Urinary bladder (tissue), 4 donors: ENCODE measurements around the gene NENF. TPM values are rescaled to one million over a fixed set of nuclear protein-coding genes. Genes with fewer than 3 reads are reported as not detected.

Experiments
- DNase-seq: peaks from one replicate; pipeline ENCODE4 v3.0.0-alpha.2; 2015; ENCODE audit errors: extremely low spot score
- H3K27ac ChIP-seq: one replicate; pipeline ENCODE4 v1.5.1; 2013; ENCODE audit warnings: low read depth, mild to moderate bottlenecking, moderate library complexity
- H3K36me3 ChIP-seq: one replicate; pipeline ENCODE4 v1.6.1; 2013; ENCODE audit warnings: mild to moderate bottlenecking, moderate library complexity; ENCODE audit not compliant: insufficient read depth
- H3K4me1 ChIP-seq: one replicate; pipeline ENCODE4 v1.6.1; 2013; ENCODE audit warnings: mild to moderate bottlenecking, moderate library complexity; ENCODE audit not compliant: insufficient read depth
- H3K4me3 ChIP-seq: one replicate; pipeline ENCODE4 v1.5.1; 2013; ENCODE audit warnings: low read depth, low read length
- WGBS: extraction: QIAGEN DNeasy Blood & Tissue Kit; methylation state at CpG from one replicate; pipeline ENCODE4 v1.1.7; 2013; 5-methylcytosine and 5-hydroxymethylcytosine counted together
- polyA plus RNA-seq: library from polyadenylated mRNA; stranded (reverse); fragments of 200-250 nt; gene quantifications from one replicate; pipeline ENCODE4 v1.2.3, GENCODE V29; 2013
- total RNA-seq: library from RNA; depleted of rRNA; stranded (reverse); fragments of >200 nt; gene quantifications from one replicate; pipeline ENCODE4 v1.2.3, GENCODE V29; 2014
- donor health status: healthy with polysubstance abuse.
- donor health status: healthy.

NENF gene
- total and polyA plus RNA-seq, 2 donors: 42.5 to 75.2 TPM

DNA sequence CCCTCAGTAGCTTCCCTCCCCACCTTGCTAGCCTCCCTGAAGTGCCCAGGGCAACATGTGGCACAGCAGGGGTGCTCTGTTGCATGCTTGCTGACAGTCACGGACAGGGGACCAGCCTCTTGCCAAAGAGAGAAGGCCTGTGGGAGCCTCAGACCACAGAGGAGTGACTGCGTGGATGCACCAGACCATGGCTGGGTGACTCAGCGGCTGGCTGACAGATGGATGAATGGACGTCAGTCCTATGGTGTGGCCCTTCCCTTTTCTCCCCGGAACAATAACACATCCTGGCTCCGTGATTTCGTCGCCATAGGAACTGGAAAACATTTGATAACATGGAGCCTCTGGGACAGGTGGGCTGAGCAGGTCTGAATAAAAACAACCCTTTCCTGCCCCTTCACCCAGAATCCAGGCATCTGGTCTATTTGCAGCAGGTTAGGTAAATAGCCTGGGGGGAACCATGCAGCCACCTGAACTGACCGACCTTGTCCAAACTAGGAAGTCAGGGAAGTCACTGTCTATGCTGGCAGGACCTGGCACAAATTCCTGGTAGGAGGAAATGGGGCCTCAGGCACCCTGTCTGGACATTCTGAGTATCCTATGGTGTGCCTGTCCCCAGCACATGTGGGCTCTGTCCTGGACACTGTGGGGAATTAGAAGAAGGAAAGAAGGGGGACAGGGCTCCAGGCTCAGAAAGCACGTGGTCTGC lies 53.3 kb downstream of the NENF start:
- Histone ChIP-seq H3K36me3 (no peaks in the 10 kb centered on the region), H3K4me3 (no peak overlapping the region), H3K27ac (no peak overlapping the region), H3K4me1 (no peaks in the 10 kb centered on the region)
- WGBS: 67% methylated on average over 10 of the region's 10 CpGs
- peak; percentile 60 for DNase-seq

DNA sequence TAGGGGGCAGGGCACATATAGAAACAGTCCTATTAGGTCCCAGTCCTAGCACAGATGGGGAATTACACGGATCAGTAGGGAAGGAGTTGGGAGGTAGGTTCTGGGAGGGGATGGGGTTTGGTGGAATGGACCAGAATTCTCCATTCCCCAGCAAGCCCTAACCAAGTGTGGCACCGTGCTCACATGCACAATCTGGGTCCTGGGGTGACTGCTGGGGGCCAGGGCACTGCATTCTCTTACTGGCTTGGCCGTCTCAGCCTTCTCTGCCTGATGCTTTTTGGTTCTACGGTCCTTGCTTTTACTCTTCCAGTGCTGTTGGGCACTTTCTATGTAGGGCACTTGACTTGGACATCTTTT lies 53.9 kb downstream of the NENF start:
- Histone ChIP-seq H3K4me3 (no peak overlapping the region), H3K36me3 (no peaks in the 10 kb centered on the region), H3K27ac (no peak overlapping the region), H3K4me1 (no peaks in the 10 kb centered on the region)
- DNase-seq: no peak
- WGBS: 89% methylated on average over 4 of the region's 4 CpGs

DNA sequence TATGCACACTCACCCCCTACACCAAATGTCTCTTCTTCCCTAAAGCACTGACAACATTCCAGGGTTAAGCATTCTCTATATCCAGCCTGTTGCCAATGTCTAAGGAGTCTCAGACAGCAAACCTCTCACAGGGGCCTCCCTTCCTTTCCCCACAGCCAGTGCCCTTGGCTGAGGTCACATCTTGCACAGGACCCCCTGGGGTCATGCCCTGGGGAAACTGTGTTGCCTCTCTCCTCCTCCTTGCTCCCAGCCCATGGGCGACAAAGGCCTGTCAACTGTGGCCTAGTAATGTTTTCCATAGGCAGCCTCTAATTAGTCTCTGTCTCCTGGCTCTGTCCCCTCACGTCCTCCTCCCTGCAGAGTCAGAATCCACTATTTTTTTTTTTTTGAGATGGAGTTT lies 54.6 kb downstream of the NENF start:
- Histone ChIP-seq H3K27ac (no peak overlapping the region), H3K36me3 (no peaks in the 10 kb centered on the region), H3K4me1 (no peaks in the 10 kb centered on the region), H3K4me3 (no peak overlapping the region)
- DNase-seq: no peak
- WGBS: 91% methylated on average over 2 of the region's 2 CpGs

DNA sequence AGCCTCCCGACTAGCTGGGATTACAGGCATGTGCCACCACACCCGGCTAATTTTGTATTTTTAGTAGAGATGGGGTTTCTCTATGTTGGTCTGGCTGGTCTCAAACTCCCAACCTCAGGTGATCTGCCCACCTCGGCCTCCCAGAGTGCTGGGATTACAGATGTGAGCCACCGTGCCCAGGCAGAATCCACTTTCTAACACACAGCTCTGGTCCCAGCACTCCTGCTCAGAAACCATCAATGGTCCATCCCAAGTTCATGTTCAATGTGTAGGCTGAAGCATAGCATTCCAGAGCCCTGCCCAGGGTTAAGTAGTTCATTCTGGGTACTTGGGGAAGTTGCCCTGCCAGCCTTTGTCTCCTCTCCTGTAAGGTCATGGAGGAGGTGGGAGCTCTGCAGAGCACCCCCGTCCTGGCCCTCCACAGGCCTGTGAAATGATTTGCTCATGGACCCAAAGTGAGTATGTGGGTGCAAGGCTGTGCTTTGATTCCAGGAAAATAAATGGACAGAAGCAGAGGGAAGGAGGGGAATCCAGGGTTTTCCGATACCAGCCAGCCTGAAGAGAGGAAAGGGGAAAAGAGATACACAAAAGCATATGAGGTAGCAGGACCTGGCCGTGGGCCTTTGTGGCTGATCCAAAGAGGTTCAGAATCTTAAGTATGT lies 55.2 kb downstream of the NENF start:
- Histone ChIP-seq H3K36me3 (no peaks in the 10 kb centered on the region), H3K4me1 (no peaks in the 10 kb centered on the region), H3K27ac (peak overlapping the region; percentile 33), H3K4me3 (no peak overlapping the region)
- no peak for DNase-seq
- 78% methylated on average over 7 of the region's 7 CpGs for WGBS

DNA sequence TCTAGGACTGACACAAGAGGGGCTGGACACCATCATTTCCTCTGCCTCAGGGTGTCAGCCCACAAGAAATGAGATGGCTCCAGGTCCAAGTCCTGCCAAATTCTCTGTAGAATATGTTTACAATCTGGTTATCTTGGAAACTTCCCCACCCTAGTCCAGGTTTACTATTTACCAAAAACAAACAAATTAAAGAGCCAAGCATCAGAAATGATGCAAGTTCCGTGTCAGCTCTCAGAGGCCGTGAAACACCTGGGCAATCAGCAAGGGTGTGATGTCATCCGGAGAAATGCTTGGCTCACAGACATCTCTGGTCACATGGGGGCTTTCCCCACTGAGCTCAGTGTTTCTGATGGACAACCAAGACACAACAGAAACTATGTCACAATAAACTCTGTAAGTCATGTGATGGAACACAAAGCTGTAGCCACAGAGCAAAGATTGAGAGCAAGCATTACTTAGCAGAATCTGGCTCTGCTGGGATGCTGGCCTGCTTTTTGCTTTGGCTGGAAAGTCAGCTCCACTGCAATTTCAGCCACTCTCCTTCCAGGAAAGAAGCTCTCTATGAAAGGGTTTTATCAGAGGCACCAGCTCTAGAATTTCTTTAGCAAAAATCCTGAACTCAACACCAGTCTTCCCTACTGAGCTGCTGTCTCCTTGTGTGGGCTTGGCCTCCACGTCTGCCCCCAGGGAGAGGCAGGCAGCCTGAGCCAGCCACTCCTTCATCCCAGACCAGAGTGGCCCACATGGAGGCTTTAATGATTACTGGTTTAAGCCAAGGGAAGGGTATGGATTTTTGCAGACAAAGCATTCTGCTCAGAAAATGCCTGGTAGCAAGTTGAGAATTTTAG lies 55.9 kb downstream of the NENF start:
- Histone ChIP-seq H3K36me3 (no peaks in the 10 kb centered on the region), H3K27ac (peak overlapping the region; percentile 33), H3K4me3 (no peak overlapping the region), H3K4me1 (no peaks in the 10 kb centered on the region)
- WGBS: 41% methylated on average over 4 of the region's 4 CpGs
- no peak for DNase-seq

DNA sequence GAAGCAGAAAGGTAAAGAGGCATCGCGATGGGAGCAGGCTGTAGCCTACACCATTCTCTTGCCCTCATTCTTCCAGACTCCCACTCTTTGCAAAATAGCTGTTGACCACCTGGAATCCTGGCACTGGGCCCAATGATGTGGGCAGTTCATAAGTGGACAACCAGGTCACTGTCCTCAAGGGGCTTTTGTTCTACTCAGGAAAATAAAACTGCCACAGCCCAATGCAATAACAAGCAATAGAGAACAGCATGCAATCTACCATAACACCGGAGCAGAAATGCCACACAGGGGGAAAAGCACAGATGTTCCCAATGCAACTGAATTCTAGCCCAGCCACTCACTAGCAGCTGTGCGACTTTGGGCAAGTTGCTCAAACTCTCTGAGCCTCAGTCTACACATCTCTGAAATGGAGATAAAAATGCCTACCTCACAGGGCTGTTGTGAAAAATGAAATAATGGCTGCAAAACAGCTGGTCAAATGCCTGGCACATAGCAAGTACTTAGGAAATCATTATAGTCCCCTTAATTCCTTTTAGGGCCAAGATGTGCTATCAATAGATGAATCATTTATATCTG lies 56.7 kb downstream of the NENF start:
- WGBS: 95% methylated on average over 4 of the region's 4 CpGs
- Histone ChIP-seq H3K4me1 (no peaks in the 10 kb centered on the region), H3K36me3 (no peaks in the 10 kb centered on the region), H3K4me3 (no peak overlapping the region), H3K27ac (no peak overlapping the region)
- DNase-seq: no peak

DNA sequence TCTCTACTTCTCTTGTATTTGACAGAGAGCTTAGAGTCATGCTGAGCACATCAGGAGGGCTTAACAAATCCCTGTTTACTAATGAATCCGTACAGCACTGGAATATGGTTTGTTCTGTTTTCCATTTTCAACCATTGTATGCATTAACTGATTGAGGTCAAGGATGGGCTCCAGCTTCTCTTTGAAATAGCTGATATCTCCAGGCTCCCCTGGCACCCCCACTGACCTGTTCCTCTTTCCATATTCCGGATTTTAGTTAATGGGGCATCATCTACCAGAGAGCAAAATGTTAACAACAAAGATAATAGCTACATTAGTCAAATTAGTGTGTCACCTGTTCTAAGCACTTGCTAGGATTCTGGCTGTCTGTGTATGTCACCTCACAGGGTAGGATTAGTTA lies 57.6 kb downstream of the NENF start:
- Histone ChIP-seq H3K4me3 (no peak overlapping the region), H3K4me1 (no peaks in the 10 kb centered on the region), H3K36me3 (no peaks in the 10 kb centered on the region), H3K27ac (no peak overlapping the region)
- no peak for DNase-seq
- WGBS: 72% methylated on average over 2 of the region's 2 CpGs

DNA sequence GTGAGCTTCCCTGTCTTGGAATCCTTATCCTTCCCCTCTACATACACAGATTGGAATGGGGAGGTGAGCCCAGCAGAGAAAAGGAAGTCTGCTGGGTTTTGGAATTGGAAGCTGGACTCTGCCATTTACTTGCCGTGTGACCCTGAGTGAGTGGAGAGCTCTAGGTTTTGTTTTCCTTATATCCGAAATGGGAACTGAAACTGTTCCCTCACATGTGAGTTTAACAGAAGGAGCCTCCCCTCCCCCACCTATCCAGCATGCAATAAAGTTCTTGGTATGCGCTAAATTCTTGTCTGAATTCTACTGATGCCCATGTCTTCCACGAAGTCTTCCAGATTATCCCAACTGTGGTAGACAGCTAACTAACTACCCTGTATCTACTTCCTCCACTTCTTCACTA lies 58.7 kb downstream of the NENF start:
- H3K27ac ChIP-seq: no peak overlapping the region

More for the DNA sequence above, 58.7 kb downstream of the NENF start:
- Histone ChIP-seq H3K4me1 (no peaks in the 10 kb centered on the region), H3K4me3 (no peak overlapping the region), H3K36me3 (no peaks in the 10 kb centered on the region)
- WGBS: 83% methylated on average over 4 of the region's 4 CpGs
- DNase-seq: no peak

Other genes starting within 250 kb of the NENF start
- gene PPP2R5A, start 147.5 kb upstream of the NENF start, total RNA-seq: 64.4 TPM
- gene PPP2R5A, start 147.5 kb upstream of the NENF start, polyA plus RNA-seq: 47.1 TPM
- gene PACC1, start 18.0 kb upstream of the NENF start, total RNA-seq: 5.3 TPM
- gene PACC1, start 18.0 kb upstream of the NENF start, polyA plus RNA-seq: 3.8 TPM
- 20.2 TPM for gene ATF3, start 175.8 kb downstream of the NENF start, total RNA-seq
- gene ATF3, start 175.8 kb downstream of the NENF start, polyA plus RNA-seq: 118 TPM